ENCODE data around the gene RNF126.
A peak's percentile ranks its signal among the peaks of the same experiment; 100 is the strongest.
"Not testable (repeated sequence)": the region's sequence is repeated elsewhere in the genome, so short reads cannot be mapped to it uniquely, and the experiment has no call there.

Gene RNF126

GRCh38 chr19:662962-663681 is at the start of gene RNF126:
Gene RNF126 (minus strand): TSS chr19:663214. CDS start chr19:663121, 93 bp downstream.
- Histone ChIP-seq H3K4me3 (ENCODE audit: low read depth in 1 of 2, low read length in 2 of 2) (peak within 1 kb of the TSS; percentile 65 to 99), H3K9me3 (ENCODE audit: low read length) (no peaks in the 10 kb centered on the region), H3K4me1 (ENCODE audit: insufficient read depth, low read length) (peaks cover 42% of the 10 kb centered on the region), H3K9ac (ENCODE audit: low read length) (peak within 1 kb of the TSS; percentile 39), H3K36me3 (ENCODE audit: insufficient read depth, low read length) (no peaks in the 10 kb centered on the region), H3K27ac (ENCODE audit: low read depth, low read length) (peak within 1 kb of the TSS; percentile 94), H3K27me3 (ENCODE audit: control insufficient read depth in 1 of 2, insufficient read depth in 2 of 2, low read length in 2 of 2) (no peaks in the 10 kb centered on the region)

GRCh38 chr19:711254-711653 is 48.2 kb upstream of the RNF126 start:
- Histone ChIP-seq H3K4me1 (ENCODE audit: insufficient read depth, low read length) (peaks cover 6% of the 10 kb centered on the region), H3K27ac (ENCODE audit: low read depth, low read length) (no peak overlapping the region), H3K27me3 (ENCODE audit: control insufficient read depth in 1 of 2, insufficient read depth in 2 of 2, low read length in 2 of 2) (peaks cover 0 to 8% of the 10 kb centered on the region in 2 donors), H3K4me3 (ENCODE audit: low read depth in 1 of 2, low read length in 2 of 2) (no peak overlapping the region), H3K9me3 (ENCODE audit: low read length) (peaks cover 5% of the 10 kb centered on the region), H3K36me3 (ENCODE audit: insufficient read depth, low read length) (no peaks in the 10 kb centered on the region), H3K9ac (ENCODE audit: low read length) (no peak overlapping the region)

- H3K9ac ChIP-seq (ENCODE audit: low read length) = no peak overlapping the region
- H3K27me3 ChIP-seq (ENCODE audit: control insufficient read depth in 1 of 2, insufficient read depth in 2 of 2, low read length in 2 of 2) = peaks cover 0 to 8% of the 10 kb centered on the region in 2 donors
- no peaks in the 10 kb centered on the region for H3K36me3 ChIP-seq (ENCODE audit: insufficient read depth, low read length)
- peaks cover 6% of the 10 kb centered on the region for H3K4me1 ChIP-seq (ENCODE audit: insufficient read depth, low read length)
- H3K4me3 ChIP-seq (ENCODE audit: low read depth in 1 of 2, low read length in 2 of 2) = no peak overlapping the region
- H3K9me3 ChIP-seq (ENCODE audit: low read length) = peaks cover 5% of the 10 kb centered on the region
- no peak overlapping the region for H3K27ac ChIP-seq (ENCODE audit: low read depth, low read length)
These were observed 47.8 kb upstream of the RNF126 start for GRCh38 chr19:710767-711166.

GRCh38 chr19:709965-710571 is 47.1 kb upstream of the RNF126 start:
- Histone ChIP-seq H3K27me3 (ENCODE audit: control insufficient read depth in 1 of 2, insufficient read depth in 2 of 2, low read length in 2 of 2) (peaks cover 0 to 4% of the 10 kb centered on the region in 2 donors), H3K27ac (ENCODE audit: low read depth, low read length) (peak overlapping the region; percentile 70), H3K4me1 (ENCODE audit: insufficient read depth, low read length) (peaks cover 6% of the 10 kb centered on the region), H3K4me3 (ENCODE audit: low read depth in 1 of 2, low read length in 2 of 2) (peak overlapping the region; percentile 58 to 66), H3K36me3 (ENCODE audit: insufficient read depth, low read length) (no peaks in the 10 kb centered on the region), H3K9me3 (ENCODE audit: low read length) (no peaks in the 10 kb centered on the region), H3K9ac (ENCODE audit: low read length) (no peak overlapping the region)

GRCh38 chr19:709196-709964 is 46.4 kb upstream of the RNF126 start:
- Histone ChIP-seq H3K27me3 (ENCODE audit: control insufficient read depth in 1 of 2, insufficient read depth in 2 of 2, low read length in 2 of 2) (peaks cover 0 to 6% of the 10 kb centered on the region in 2 donors), H3K4me1 (ENCODE audit: insufficient read depth, low read length) (peaks cover 6% of the 10 kb centered on the region), H3K9me3 (ENCODE audit: low read length) (no peaks in the 10 kb centered on the region), H3K36me3 (ENCODE audit: insufficient read depth, low read length) (no peaks in the 10 kb centered on the region), H3K27ac (ENCODE audit: low read depth, low read length) (peak overlapping the region; percentile 70), H3K4me3 (ENCODE audit: low read depth in 1 of 2, low read length in 2 of 2) (peak overlapping the region; percentile 58 to 66), H3K9ac (ENCODE audit: low read length) (no peak overlapping the region)

- Histone ChIP-seq H3K27me3 (ENCODE audit: control insufficient read depth in 1 of 2, insufficient read depth in 2 of 2, low read length in 2 of 2) (peaks cover 0 to 11% of the 10 kb centered on the region in 2 donors), H3K4me3 (ENCODE audit: low read depth in 1 of 2, low read length in 2 of 2) (peak within 1 kb of the TSS; percentile 66 to 74), H3K36me3 (ENCODE audit: insufficient read depth, low read length) (no peaks in the 10 kb centered on the region), H3K27ac (ENCODE audit: low read depth, low read length) (peak within 1 kb of the TSS; percentile 70), H3K9me3 (ENCODE audit: low read length) (no peaks in the 10 kb centered on the region), H3K9ac (ENCODE audit: low read length) (no peak within 1 kb of the TSS), H3K4me1 (ENCODE audit: insufficient read depth, low read length) (peaks cover 6% of the 10 kb centered on the region)
These were observed 45.4 kb upstream of the RNF126 start, which contains the start of gene PALM for GRCh38 chr19:708154-709143. Gene PALM (plus strand): TSS chr19:708935. CDS start chr19:709147, 212 bp downstream.

- H3K4me3 ChIP-seq (ENCODE audit: low read depth in 1 of 2, low read length in 2 of 2) = no peak overlapping the region
- H3K9ac ChIP-seq (ENCODE audit: low read length) = no peak overlapping the region
- H3K4me1 ChIP-seq (ENCODE audit: insufficient read depth, low read length) = peaks cover 6% of the 10 kb centered on the region
- no peak overlapping the region for H3K27ac ChIP-seq (ENCODE audit: low read depth, low read length)
- no peaks in the 10 kb centered on the region for H3K36me3 ChIP-seq (ENCODE audit: insufficient read depth, low read length)
- no peaks in the 10 kb centered on the region for H3K9me3 ChIP-seq (ENCODE audit: low read length)
- H3K27me3 ChIP-seq (ENCODE audit: control insufficient read depth in 1 of 2, insufficient read depth in 2 of 2, low read length in 2 of 2) = peaks cover 0 to 13% of the 10 kb centered on the region in 2 donors
These were observed 41.4 kb upstream of the RNF126 start for GRCh38 chr19:704447-704741.

GRCh38 chr19:703651-704446 is 40.8 kb upstream of the RNF126 start:
- H3K27me3 ChIP-seq (ENCODE audit: control insufficient read depth in 1 of 2, insufficient read depth in 2 of 2, low read length in 2 of 2) = peaks cover 0 to 13% of the 10 kb centered on the region in 2 donors
- H3K36me3 ChIP-seq (ENCODE audit: insufficient read depth, low read length) = no peaks in the 10 kb centered on the region
- H3K27ac ChIP-seq (ENCODE audit: low read depth, low read length) = no peak overlapping the region
- H3K9ac ChIP-seq (ENCODE audit: low read length) = no peak overlapping the region
- H3K4me3 ChIP-seq (ENCODE audit: low read depth in 1 of 2, low read length in 2 of 2) = peak overlapping the region in 1 of 2 donors; percentile 8
- no peaks in the 10 kb centered on the region for H3K9me3 ChIP-seq (ENCODE audit: low read length)
- H3K4me1 ChIP-seq (ENCODE audit: insufficient read depth, low read length) = peaks cover 6% of the 10 kb centered on the region

- no peak overlapping the region for H3K9ac ChIP-seq (ENCODE audit: low read length)
- no peaks in the 10 kb centered on the region for H3K9me3 ChIP-seq (ENCODE audit: low read length)
- no peaks in the 10 kb centered on the region for H3K36me3 ChIP-seq (ENCODE audit: insufficient read depth, low read length)
- H3K27me3 ChIP-seq (ENCODE audit: control insufficient read depth in 1 of 2, insufficient read depth in 2 of 2, low read length in 2 of 2) = peaks cover 0 to 13% of the 10 kb centered on the region in 2 donors
- peaks cover 6% of the 10 kb centered on the region for H3K4me1 ChIP-seq (ENCODE audit: insufficient read depth, low read length)
- H3K4me3 ChIP-seq (ENCODE audit: low read depth in 1 of 2, low read length in 2 of 2) = peak overlapping the region in 1 of 2 donors; percentile 8
- no peak overlapping the region for H3K27ac ChIP-seq (ENCODE audit: low read depth, low read length)
These were observed 40.3 kb upstream of the RNF126 start for GRCh38 chr19:703329-703650.

- not testable (repeated sequence) for H3K4me3 ChIP-seq (ENCODE audit: low read depth in 1 of 2, low read length in 2 of 2); H3K4me1 ChIP-seq (ENCODE audit: insufficient read depth, low read length); H3K9me3 ChIP-seq (ENCODE audit: low read length); H3K27ac ChIP-seq (ENCODE audit: low read depth, low read length); H3K36me3 ChIP-seq (ENCODE audit: insufficient read depth, low read length); H3K27me3 ChIP-seq (ENCODE audit: control insufficient read depth in 1 of 2, insufficient read depth in 2 of 2, low read length in 2 of 2); H3K9ac ChIP-seq (ENCODE audit: low read length)
These were observed 39.8 kb upstream of the RNF126 start for GRCh38 chr19:702847-703246.
